Caco-2 (cell line): ENCODE measurements around the gene CENPU. TPM values are rescaled to one million over a fixed set of nuclear protein-coding genes. Genes with fewer than 3 reads are reported as not detected.

Experiments
- BruUV-seq: library from RNA; stranded (reverse); fragments of 400-500 nt; replicated peaks from 2 replicates; lab custom pipeline; 2021; lab: Mats Ljungman, UMichigan
- CTCF ChIA-PET: fragments of 300-600 bp; sonication (Branson Sonifier 250); formaldehyde crosslinking; loops from one replicate; lab custom pipeline; 2022; ENCODE audit warnings: antibody characterized with exemption; lab: Charles Lee
- POLR2A ChIA-PET: fragments of 300-600 bp; sonication (Branson Sonifier 250); formaldehyde crosslinking; loops from one replicate; lab custom pipeline; 2022; ENCODE audit warnings: antibody characterized with exemption; lab: Charles Lee
- DNase-seq, 2 experiments: peaks; one replicate each; pipeline versions ENCODE4 v3.0.0 to v3.0.0-alpha.2; 2020 to 2022
- H3K27me3 ChIP-seq: replicated peaks from 2 replicates; pipeline ENCODE4 v1.6.0; 2011; ENCODE audit warnings: low read length; ENCODE audit not compliant: control insufficient read depth, insufficient read depth
- H3K36me3 ChIP-seq: 2 replicates; pipeline ENCODE4 v1.5.1; 2011; ENCODE audit warnings: low read length; ENCODE audit not compliant: control insufficient read depth, insufficient read depth
- H3K4me1 ChIP-seq: fragments of 250-450 bp; sonication (Bioruptor Pico); 2 replicates; pipeline ENCODE4 v1.5.1; 2020; ENCODE audit warnings: mild to moderate bottlenecking
- H3K4me3 ChIP-seq: 2 replicates; pipeline ENCODE4 v1.5.1; 2011; ENCODE audit warnings: low read depth, mild to moderate bottlenecking, control low read depth, low read length
- H3K9me3 ChIP-seq: fragments of 250-450 bp; sonication (Bioruptor Pico); 2 replicates; pipeline ENCODE4 v1.5.1; 2020; ENCODE audit warnings: mild to moderate bottlenecking, moderate library complexity
- H3K27ac Mint-ChIP-seq: one replicate; pipeline ENCODE4 v1.8.0; 2022; ENCODE audit warnings: mixed read lengths; ENCODE audit not compliant: unreplicated experiment
- H3K27me3 Mint-ChIP-seq: one replicate; pipeline ENCODE4 v1.8.0; 2022; ENCODE audit warnings: mixed read lengths; ENCODE audit not compliant: insufficient read depth, unreplicated experiment
- H3K36me3 Mint-ChIP-seq: one replicate; pipeline ENCODE4 v1.8.0; 2022; ENCODE audit warnings: mild to moderate bottlenecking, mixed read lengths; ENCODE audit not compliant: insufficient read depth, unreplicated experiment
- H3K4me1 Mint-ChIP-seq: one replicate; pipeline ENCODE4 v1.8.0; 2022; ENCODE audit warnings: low read depth, mixed read lengths; ENCODE audit not compliant: unreplicated experiment
- H3K4me3 Mint-ChIP-seq: one replicate; pipeline ENCODE4 v1.8.0; 2022; ENCODE audit warnings: mild to moderate bottlenecking, moderate library complexity, mixed read lengths; ENCODE audit not compliant: unreplicated experiment
- H3K9me3 Mint-ChIP-seq: one replicate; pipeline ENCODE4 v1.8.0; 2022; ENCODE audit warnings: mixed read lengths; ENCODE audit not compliant: unreplicated experiment
- CTCF ChIP-seq, 2 experiments: fragments of 200-600 bp in 1 of 2; IDR thresholded peaks; 1 replicate in 1 of 2; 2 replicates in 1 of 2; pipeline versions ENCODE4 v1.5.1 to v1.8.0; 2011 to 2022; ENCODE audit warnings: antibody characterized with exemption in 1 of 2, control low read depth in 1 of 2, inconsistent platforms in 1 of 2, low read depth in 1 of 2, low read length in 1 of 2, mild to moderate bottlenecking in 1 of 2, moderate library complexity in 1 of 2; ENCODE audit not compliant: insufficient read depth in 1 of 2, severe bottlenecking in 1 of 2, unreplicated experiment in 1 of 2
- intact Hi-C: fragments of 100-400 bp; cut with micrococcal nuclease; formaldehyde crosslinking; loops from one replicate; pipeline ENCODE4 v1.10.0; 2022; ENCODE audit not compliant: unreplicated experiment
- total RNA-seq: library from RNA; stranded (reverse); gene quantifications from 2 replicates; pipeline ENCODE4 v1.2.3, GENCODE V29; 2022

Gene CENPU
- total RNA-seq, 1 experiment from 2014 or later: 52.0 TPM

- ChIA-PET CTCF (no interaction called here), POLR2A (no interaction called here)
- Histone ChIP-seq H3K27me3 (no peaks in the 10 kb centered on the region), H3K4me1 (no peaks in the 10 kb centered on the region), H3K36me3 (no peaks in the 10 kb centered on the region; the same call in 1 of the 2 replicates), H3K4me3 (no peak overlapping the region), H3K9me3 (no peaks in the 10 kb centered on the region)
- no peak overlapping the region for H3K4me3 Mint-ChIP-seq
- DNase-seq: no peak
- BruUV-seq: no TSS peak
- no peaks in the 10 kb centered on the region for H3K9me3 Mint-ChIP-seq
- H3K27ac Mint-ChIP-seq: no peak overlapping the region
- H3K36me3 Mint-ChIP-seq: peaks cover 30% of the 10 kb centered on the region
- H3K4me1 Mint-ChIP-seq: no peaks in the 10 kb centered on the region
- no peak for TF ChIP-seq CTCF (IDR thresholded peaks at IDR 0.05; ENCODE audit: insufficient read depth in 1 of 2, low read depth in 1 of 2, low read length in 1 of 2, severe bottlenecking in 1 of 2, unreplicated experiment in 1 of 2)
- H3K27me3 Mint-ChIP-seq: no peaks in the 10 kb centered on the region
- intact Hi-C loops: no loop called here
These were observed 34.4 kb upstream of the CENPU start for GRCh38 chr4:184768296-184768695.

- H3K36me3 ChIP-seq: no peaks in the 10 kb centered on the region; the same call in 1 of the 2 replicates
- BruUV-seq: no TSS peak
- no peaks in the 10 kb centered on the region for H3K9me3 Mint-ChIP-seq
- H3K4me1 Mint-ChIP-seq: no peaks in the 10 kb centered on the region
- ChIA-PET CTCF (no interaction called here), POLR2A (no interaction called here)
- no peaks in the 10 kb centered on the region for H3K27me3 Mint-ChIP-seq
- peaks cover 27% of the 10 kb centered on the region for H3K36me3 Mint-ChIP-seq
- no peak overlapping the region for H3K4me3 Mint-ChIP-seq
- no peak for TF ChIP-seq CTCF (IDR thresholded peaks at IDR 0.05; ENCODE audit: insufficient read depth in 1 of 2, low read depth in 1 of 2, low read length in 1 of 2, severe bottlenecking in 1 of 2, unreplicated experiment in 1 of 2)
- no peak overlapping the region for H3K4me3 ChIP-seq
- intact Hi-C loops: no loop called here
- H3K27ac Mint-ChIP-seq: no peak overlapping the region
- H3K4me1 ChIP-seq: no peaks in the 10 kb centered on the region
- H3K27me3 ChIP-seq: no peaks in the 10 kb centered on the region
- no peak for DNase-seq
- no peaks in the 10 kb centered on the region for H3K9me3 ChIP-seq
These were observed 32.5 kb upstream of the CENPU start for GRCh38 chr4:184766446-184766845.

GRCh38 chr4:184765473-184766340, 31.8 kb upstream of the CENPU start:
- H3K9me3 Mint-ChIP-seq: no peaks in the 10 kb centered on the region
- Histone ChIP-seq H3K9me3 (no peaks in the 10 kb centered on the region), H3K4me3 (no peak overlapping the region), H3K36me3 (no peaks in the 10 kb centered on the region; the same call in 1 of the 2 replicates), H3K27me3 (no peaks in the 10 kb centered on the region), H3K4me1 (no peaks in the 10 kb centered on the region)
- no peak for DNase-seq
- ChIA-PET CTCF (no interaction called here), POLR2A (interaction anchor here (0.6 kb wide), 1 partner anchor 31 kb away, joined by 3 read pairs; no protein-coding TSS in a partner anchor)
- intact Hi-C loops: no loop called here
- peak in 1 of 2 experiments; percentile 22 for TF ChIP-seq CTCF (IDR thresholded peaks at IDR 0.05; ENCODE audit: insufficient read depth in 1 of 2, low read depth in 1 of 2, low read length in 1 of 2, severe bottlenecking in 1 of 2, unreplicated experiment in 1 of 2)
- BruUV-seq: no TSS peak
- H3K27ac Mint-ChIP-seq: no peak overlapping the region
- no peaks in the 10 kb centered on the region for H3K27me3 Mint-ChIP-seq
- H3K4me1 Mint-ChIP-seq: no peaks in the 10 kb centered on the region
- no peak overlapping the region for H3K4me3 Mint-ChIP-seq
- H3K36me3 Mint-ChIP-seq: peaks cover 27% of the 10 kb centered on the region
